IMR-90 (cell line): Measurements from ENCODE around the gene PTRHD1. TPM values are rescaled to one million over a fixed set of nuclear protein-coding genes. Genes with fewer than 3 reads are reported as not detected.

Experiments
- ATAC-seq: fragments of 200-7000 bp; cut with Tn5 transposase; 2 replicates; pipeline ENCODE4 v1.9.1; 2020; ENCODE audit warnings: low read depth, mild to moderate bottlenecking, moderate library complexity
- BruUV-seq: library from RNA; stranded (reverse); fragments of 400-500 nt; replicated peaks from 2 replicates; lab custom pipeline; 2021; lab: Mats Ljungman, UMichigan
- CTCF ChIA-PET: fragments of 300-600 bp; formaldehyde crosslinking; extraction: SDS; loops from one replicate; lab custom pipeline; 2021; ENCODE audit warnings: antibody characterized with exemption; lab: Yijun Ruan, JAX
- POLR2A ChIA-PET: fragments of 300-600 bp; sonication (Branson Sonifier 250); formaldehyde crosslinking; loops from one replicate; lab custom pipeline; 2022; ENCODE audit warnings: antibody characterized with exemption; ENCODE audit not compliant: unreplicated experiment; lab: Charles Lee
- DNase-seq: peaks from one replicate; pipeline ENCODE4 v3.0.0; 2013
- H2AFZ ChIP-seq: replicated peaks from 2 replicates; pipeline ENCODE3; 2013; ENCODE audit warnings: low read length, mild to moderate bottlenecking; ENCODE audit not compliant: poor library complexity
- H2AK5ac ChIP-seq: 2 replicates; pipeline ENCODE4 v1.6.1; 2013; ENCODE audit warnings: low read depth, low read length, inconsistent platforms
- H2AK9ac ChIP-seq: replicated peaks from 2 replicates; pipeline ENCODE3; 2013; ENCODE audit warnings: mild to moderate bottlenecking, low read depth, low read length, moderate library complexity; ENCODE audit not compliant: poor library complexity
- H2BK120ac ChIP-seq: 2 replicates; pipeline ENCODE4 v1.6.1; 2013; ENCODE audit warnings: low read depth, low read length, inconsistent platforms
- H2BK15ac ChIP-seq: 3 replicates; pipeline ENCODE4 v1.6.1; 2013; ENCODE audit warnings: low read depth, low read length, inconsistent platforms
- H2BK20ac ChIP-seq: 2 replicates; pipeline ENCODE4 v1.6.1; 2013; ENCODE audit warnings: low read depth, mild to moderate bottlenecking, inconsistent platforms, low read length, moderate library complexity
- H2BK5ac ChIP-seq: 2 replicates; pipeline ENCODE4 v1.6.1; 2013; ENCODE audit warnings: mild to moderate bottlenecking, low read depth, low read length, inconsistent platforms; ENCODE audit not compliant: poor library complexity, severe bottlenecking
- H3K14ac ChIP-seq: replicated peaks from 2 replicates; pipeline ENCODE4 v1.6.1; 2013; ENCODE audit warnings: low read depth, low read length, inconsistent platforms
- H3K18ac ChIP-seq: 2 replicates; pipeline ENCODE4 v1.6.1; 2013; ENCODE audit warnings: low read depth, low read length, control low read depth
- H3K23ac ChIP-seq: 2 replicates; pipeline ENCODE4 v1.6.1; 2013; ENCODE audit warnings: low read depth, low read length, inconsistent platforms
- H3K27ac ChIP-seq: 2 replicates; pipeline ENCODE4 v1.5.1; 2013; ENCODE audit warnings: mild to moderate bottlenecking, control low read depth, low read length; ENCODE audit not compliant: insufficient read depth
- H3K27me3 ChIP-seq: 2 replicates; pipeline ENCODE4 v1.6.1; 2013; ENCODE audit warnings: low read length; ENCODE audit not compliant: control insufficient read depth, insufficient read depth
- H3K36me3 ChIP-seq: 2 replicates; pipeline ENCODE4 v1.6.1; 2013; ENCODE audit warnings: low read length, mixed read lengths; ENCODE audit not compliant: control insufficient read depth, insufficient read depth
- H3K4ac ChIP-seq: 2 replicates; pipeline ENCODE4 v1.6.1; 2013; ENCODE audit warnings: low read depth, low read length, inconsistent platforms
- H3K4me1 ChIP-seq: 2 replicates; pipeline ENCODE4 v1.6.1; 2013; ENCODE audit warnings: low read length, mixed read lengths; ENCODE audit not compliant: control insufficient read depth, insufficient read depth
- H3K4me2 ChIP-seq: 2 replicates; pipeline ENCODE4 v1.6.1; 2013; ENCODE audit warnings: low read depth, mild to moderate bottlenecking, control low read depth, low read length, moderate library complexity
- H3K4me3 ChIP-seq: 2 replicates; pipeline ENCODE4 v1.5.1; 2013; ENCODE audit warnings: low read depth, mild to moderate bottlenecking, control low read depth, low read length, moderate library complexity; ENCODE audit not compliant: insufficient read depth
- H3K56ac ChIP-seq: 2 replicates; pipeline ENCODE4 v1.6.1; 2013; ENCODE audit warnings: low read length, inconsistent platforms; ENCODE audit not compliant: insufficient read depth; ENCODE audit errors: extremely low read depth
- H3K79me1 ChIP-seq, 2 experiments: 2 replicates each; pipeline ENCODE4 v1.6.1; 2013; ENCODE audit warnings: low read length in 2 of 2, inconsistent platforms in 1 of 2, low read depth in 1 of 2
- H3K9ac ChIP-seq: 2 replicates; pipeline ENCODE4 v1.6.1; 2013; ENCODE audit warnings: low read depth, low read length, control low read depth
- H3K9me1 ChIP-seq: 2 replicates; pipeline ENCODE4 v1.6.1; 2013; ENCODE audit warnings: low read length, inconsistent platforms; ENCODE audit not compliant: insufficient read depth
- H3K9me3 ChIP-seq: 2 replicates; pipeline ENCODE4 v1.6.1; 2013; ENCODE audit warnings: low read length; ENCODE audit not compliant: control insufficient read depth, insufficient read depth
- H4K20me1 ChIP-seq: 2 replicates; pipeline ENCODE4 v1.6.1; 2013; ENCODE audit warnings: low read length, inconsistent platforms; ENCODE audit not compliant: insufficient read depth
- H4K5ac ChIP-seq: 2 replicates; pipeline ENCODE4 v1.6.1; 2013; ENCODE audit warnings: mild to moderate bottlenecking, low read depth, low read length, control low read depth
- H4K8ac ChIP-seq, 2 experiments: 2 replicates each; pipeline ENCODE4 v1.6.1; 2013; ENCODE audit warnings: low read depth in 2 of 2, low read length in 2 of 2, control low read depth in 1 of 2, inconsistent platforms in 1 of 2
- H4K91ac ChIP-seq: 2 replicates; pipeline ENCODE4 v1.6.1; 2013; ENCODE audit warnings: low read depth, low read length, inconsistent platforms; ENCODE audit not compliant: insufficient read depth
- BHLHE40 ChIP-seq: fragments of 150-350 bp; IDR thresholded peaks from 2 replicates; pipeline ENCODE4 v1.6.1; 2016; ENCODE audit warnings: mild to moderate bottlenecking, low read depth, low read length
- CEBPB ChIP-seq: IDR thresholded peaks from 2 replicates; pipeline ENCODE4 v1.6.1; 2012; ENCODE audit warnings: low read depth, low read length, improper control_type of control experiment
- CTCF ChIP-seq: conservative IDR thresholded peaks from 2 replicates; pipeline ENCODE4 v1.5.1; 2012; ENCODE audit warnings: mild to moderate bottlenecking, low read depth, low read length, improper control_type of control experiment
- MXI1 ChIP-seq: IDR thresholded peaks from 2 replicates; pipeline ENCODE4 v1.6.1; 2012; ENCODE audit warnings: low read depth, mild to moderate bottlenecking, low read length, moderate library complexity, borderline replicate concordance
- RFX5 ChIP-seq: IDR thresholded peaks from 2 replicates; pipeline ENCODE4 v1.8.0; 2012; ENCODE audit warnings: low read depth, mild to moderate bottlenecking, low read length, moderate library complexity
- SMC3 ChIP-seq: fragments of 150-350 bp; IDR thresholded peaks from 2 replicates; pipeline ENCODE4 v1.6.1; 2016; ENCODE audit warnings: low read depth, mild to moderate bottlenecking, antibody characterized with exemption, low read length, moderate library complexity
- WGBS, 2 experiments: methylation state at CpG; one replicate each; pipeline versions ENCODE4 v1.1.5 to v1.1.7; 2013; ENCODE audit warnings: missing lambda C conversion rate in 2 of 2; ENCODE audit not compliant: insufficient read length in 1 of 2; ENCODE audit errors: extremely low coverage in 2 of 2; 5-methylcytosine and 5-hydroxymethylcytosine counted together
- dilution Hi-C: fragments of 300-500 bp; cut with HindIII; formaldehyde crosslinking; loops from one replicate; pipeline ENCODE4 v1.14.3; 2018; ENCODE audit warnings: low sequenced_read_pairs; ENCODE audit not compliant: unreplicated experiment
- in situ Hi-C: fragments of 300-500 bp; cut with MboI; formaldehyde crosslinking; loops from 3 replicates; pipeline ENCODE4 v1.14.3; 2019; ENCODE audit warnings: low sequenced_read_pairs, inconsistent platforms, mixed read lengths
- intact Hi-C: fragments of 100-400 bp; cut with micrococcal nuclease; formaldehyde crosslinking; loops from 2 replicates; pipeline ENCODE4 v1.10.0; 2022
- polyA plus RNA-seq, 3 experiments: library from polyadenylated mRNA; depleted of rRNA; stranded (reverse); fragments of >200 nt; gene quantifications; 2 replicates each; pipeline ENCODE4 v1.2.3, GENCODE V29; 2012; ENCODE audit warnings: low replicate concordance in 1 of 3
- total RNA-seq: library from RNA; depleted of rRNA; stranded (reverse); fragments of >200 nt; gene quantifications from 2 replicates; pipeline ENCODE4 v1.2.3, GENCODE V29; 2012

PTRHD1 gene
- total and polyA plus RNA-seq, 2 of the 4 experiments (the other 2 are of a cell fraction), result 11.7 to 30.9 TPM

GRCh38 chr2:24838541-24838940 lies 45.4 kb upstream of the PTRHD1 start:
- H2BK5ac ChIP-seq, result no peak overlapping the region

More at GRCh38 chr2:24838541-24838940, 45.4 kb upstream of the PTRHD1 start:
- dilution Hi-C loops, result no loop called here
- Histone ChIP-seq H3K23ac (no peak overlapping the region), H3K4me3 (no peak overlapping the region), H3K27ac (no peak overlapping the region), H3K36me3 (peaks cover 49% of the 10 kb centered on the region), H3K9me1 (0 out of 2 replicates have a peak, but pooled peaks cover 3% of the 10 kb centered on the region), H2AK5ac (no peak overlapping the region), H3K14ac (no peak overlapping the region), H3K27me3 (no peaks in the 10 kb centered on the region), H4K91ac (no peak overlapping the region), H2AFZ (no peak overlapping the region), H4K20me1 (no peaks in the 10 kb centered on the region), H2BK20ac (no peak overlapping the region), H3K18ac (no peak overlapping the region), H2BK120ac (no peak overlapping the region), H3K4me2 (no peak overlapping the region), H3K9ac (no peak overlapping the region), H2BK15ac (no peak overlapping the region), H3K9me3 (no peaks in the 10 kb centered on the region), H4K8ac (no peak overlapping the region), H3K4ac (no peak overlapping the region), H3K4me1 (no peaks in the 10 kb centered on the region), H4K5ac (no peak overlapping the region), H3K79me1 (no peaks in the 10 kb centered on the region), H2AK9ac (no peak overlapping the region), H3K56ac (no peak overlapping the region)
- ChIA-PET POLR2A (no interaction called here), CTCF (no interaction called here)
- no peak for ATAC-seq
- WGBS, 2 experiments, result 96% methylated on average over 10 of the region's 18 CpGs; no CpG with 5 or more reads in 1 of the 2 experiments
- intact Hi-C loops, result loop anchor here (10.0 kb wide), 2 partner anchors 286 to 356 kb away; no protein-coding TSS in a partner anchor
- no peak for TF ChIP-seq BHLHE40
- no peak for TF ChIP-seq SMC3
- no peak for TF ChIP-seq RFX5
- TF ChIP-seq MXI1, result no peak
- TF ChIP-seq CTCF, result no peak
- no peak for TF ChIP-seq CEBPB
- in situ Hi-C loops, result no loop called here
- DNase-seq, result no peak
- BruUV-seq, result no TSS peak
